ENCODE data around the gene ZNF219.

GRCh38 chr14:21087294-21088091 is 11.0 kb downstream of the ZNF219 start:
- no peak for TF ChIP-seq POLR2A (IDR thresholded peaks at IDR 0.05)
- TF ChIP-seq CTCF (IDR thresholded peaks at IDR 0.05), result no peak
